ENCODE data around the gene GPR3. TPM values are rescaled to one million over a fixed set of nuclear protein-coding genes. Genes with fewer than 3 reads are reported as not detected.

GPR3 gene
- total and polyA plus RNA-seq, 2 of the 8 experiments (the other 6 are each of a cell fraction or from before 2014, with no cell fraction given): 9.9 to 26.5 TPM

- H2AK5ac ChIP-seq (ENCODE audit: low read depth, low read length): no peak overlapping the region
- H3K9ac ChIP-seq (replicated peaks in 1 of 4; ENCODE audit: extremely low read depth in 1 of 4, low read depth in 3 of 4, low read length in 3 of 4): no peak overlapping the region
- H2BK12ac ChIP-seq (ENCODE audit: low read depth, low read length): no peak overlapping the region
- FAIRE-seq: no peak
- no peaks in the 10 kb centered on the region for H3K27me3 ChIP-seq (replicated peaks in 1 of 4; ENCODE audit: control insufficient read depth in 3 of 4, extremely low read depth in 1 of 4, insufficient read depth in 3 of 4, low read length in 3 of 4)
- ChIA-PET CTCF (ENCODE audit: partially characterized antibody) (interaction anchor here (1.1 to 37.8 kb wide), 5 partner anchors 9 to 175 kb away, joined by 3 to 863 read pairs (median 10); no protein-coding TSS in a partner anchor), POLR2A (ENCODE audit: partially characterized antibody) (interaction anchor here (1.4 kb wide), 1 partner anchor 59 kb away, joined by 4 read pairs; the partner anchor contains the start of gene WASF2)
- H3K4me2 ChIP-seq (ENCODE audit: insufficient read depth in 1 of 2, low read depth in 2 of 2, low read length in 2 of 2): no peak overlapping the region
- WGBS, 2 experiments (ENCODE audit: extremely low coverage in 1 of 2, insufficient coverage in 1 of 2, insufficient read length in 1 of 2, insufficient replicate concordance in 2 of 2, low coverage in 1 of 2, low lambda C conversion rate in 2 of 2, missing lambda C conversion rate in 1 of 2): 100% methylated on average over 2 of the region's 2 CpGs; no CpG with 5 or more reads in 1 of the 2 experiments
- no peak for DNase-seq (ENCODE audit: low read depth in 1 of 2, low spot score in 2 of 2)
- no peak overlapping the region for H3K4ac ChIP-seq (replicated peaks; ENCODE audit: insufficient read length, low read depth, low read length)
- no peak overlapping the region for H2AFZ ChIP-seq (ENCODE audit: low read length)
- no peak overlapping the region for H2BK120ac ChIP-seq (replicated peaks; ENCODE audit: low read depth, low read length)
- H2BK20ac ChIP-seq (ENCODE audit: low read length): no peak overlapping the region; the same call in 1 of the 2 replicates
- H3K14ac ChIP-seq (ENCODE audit: insufficient read length): no peak overlapping the region
- no peak overlapping the region for H4K5ac ChIP-seq (ENCODE audit: insufficient read length, low read depth, low read length)
- no peak overlapping the region; the same call in 1 of the 2 replicates for H3K27ac ChIP-seq (ENCODE audit: low read depth, low read length)
- no peak overlapping the region for H3K4me3 ChIP-seq (ENCODE audit: extremely low read depth in 1 of 4, insufficient read depth in 2 of 4, low read depth in 3 of 4, low read length in 4 of 4)
- H3K79me2 ChIP-seq (ENCODE audit: control insufficient read depth in 1 of 2, insufficient read depth in 2 of 2, low read length in 2 of 2): peaks cover 0 to 55% of the 10 kb centered on the region in 2 experiments; a peak in 2 of 4 replicates
- no peaks in the 10 kb centered on the region for H3K9me3 ChIP-seq (ENCODE audit: insufficient read depth in 2 of 2, low read depth in 1 of 2, low read length in 1 of 2)
- no peak for TF ChIP-seq JUN (IDR thresholded peaks at IDR 0.05; ENCODE audit: low read depth, low read length)
- TF ChIP-seq KDM1A (IDR thresholded peaks at IDR 0.05; ENCODE audit: borderline replicate concordance, low read length): no peak
- TF ChIP-seq POU5F1 (IDR thresholded peaks at IDR 0.05; ENCODE audit: low read depth, low read length): no peak
- TF ChIP-seq SP1 (IDR thresholded peaks at IDR 0.05; ENCODE audit: low read depth, low read length): no peak
- no peak for TF ChIP-seq TBP (IDR thresholded peaks at IDR 0.05; ENCODE audit: low read depth, low read length)
- no peak for TF ChIP-seq CHD1 (IDR thresholded peaks at IDR 0.05; ENCODE audit: low read depth, low read length)
- TF ChIP-seq RBBP5 (IDR thresholded peaks at IDR 0.05; ENCODE audit: borderline replicate concordance, low read depth, low read length): no peak
- no peak for TF ChIP-seq PHF8 (conservative IDR thresholded peaks at IDR 0.05; ENCODE audit: low read depth, low read length)
- no peak overlapping the region for H2BK15ac ChIP-seq (ENCODE audit: low read length)
- peaks cover 0 to 7% (median 3%) of the 10 kb centered on the region in 4 experiments; a peak in 1 of 8 replicates for H3K36me3 ChIP-seq (ENCODE audit: control insufficient read depth in 2 of 4, insufficient read depth in 4 of 4, low read length in 3 of 4)
- peaks cover 0 to 2% of the 10 kb centered on the region in 2 experiments for H4K20me1 ChIP-seq (replicated peaks in 1 of 2; ENCODE audit: control insufficient read depth in 1 of 2, insufficient read depth in 2 of 2, low read length in 2 of 2)
- H3K56ac ChIP-seq (replicated peaks; ENCODE audit: insufficient read length, low read depth, low read length): no peak overlapping the region
- no peak overlapping the region for H3K18ac ChIP-seq (ENCODE audit: extremely low read depth, low read length)
- H3K23ac ChIP-seq (ENCODE audit: insufficient read length): no peak overlapping the region
- H3K23me2 ChIP-seq (ENCODE audit: low read depth, low read length): no peaks in the 10 kb centered on the region
- H3K79me1 ChIP-seq (ENCODE audit: low read depth, low read length): peaks cover 9% of the 10 kb centered on the region; the same call in 1 of the 2 replicates
- peaks cover 14 to 33% (median 24%) of the 10 kb centered on the region in 4 experiments for H3K4me1 ChIP-seq (replicated peaks in 1 of 4; ENCODE audit: control insufficient read depth in 3 of 4, insufficient read depth in 4 of 4, low read length in 3 of 4)
- H4K91ac ChIP-seq (replicated peaks; ENCODE audit: insufficient read length, low read length): no peak overlapping the region
- H2BK5ac ChIP-seq (ENCODE audit: low read depth, low read length): 0 out of 2 replicates have a peak overlapping the region, but pooled peaks have one; percentile 82
- no peak overlapping the region for H4K8ac ChIP-seq (ENCODE audit: extremely low read depth, insufficient read depth, low read length)
Measured at GRCh38 chr1:27431601-27431940, 39.1 kb downstream of the GPR3 start.

Measured in H1 (cell line).